PFSK-1 (cell line): ENCODE measurements around the gene LAMB3.

Source experiments
- FOXP2 ChIP-seq: optimal IDR thresholded peaks from 2 replicates; pipeline ENCODE3; 2011; ENCODE audit warnings: borderline replicate concordance, control low read depth, inconsistent platforms; ENCODE audit not compliant: insufficient read depth; ENCODE audit errors: extremely low read length, extremely low read depth
- POLR2AphosphoS5 ChIP-seq: IDR thresholded peaks from 2 replicates; pipeline ENCODE4 v1.6.1; 2012; ENCODE audit warnings: low read depth, mild to moderate bottlenecking, control low read depth, low read length, moderate library complexity
- REST ChIP-seq, 2 experiments: IDR thresholded peaks; 2 replicates each; pipeline versions ENCODE4 v1.6.1 to v1.8.0; 2011 to 2012; ENCODE audit warnings: low read depth in 2 of 2, low read length in 2 of 2, control low read depth in 1 of 2, inconsistent platforms in 1 of 2, mild to moderate bottlenecking in 1 of 2, moderate library complexity in 1 of 2; ENCODE audit not compliant: insufficient read depth in 1 of 2
- SIN3A ChIP-seq: IDR thresholded peaks from 2 replicates; pipeline ENCODE4 v1.6.1; 2012; ENCODE audit warnings: mild to moderate bottlenecking, low read length, moderate library complexity, borderline replicate concordance; ENCODE audit not compliant: insufficient read depth
- TAF1 ChIP-seq: IDR thresholded peaks from 2 replicates; pipeline ENCODE4 v1.6.1; 2012; ENCODE audit warnings: low read length, control low read depth, borderline replicate concordance; ENCODE audit not compliant: insufficient read depth

The LAMB3 gene

GRCh38 chr1:209655411-209656231 is 3.4 kb upstream of the LAMB3 start:
- TF ChIP-seq REST (IDR thresholded peaks at IDR 0.05; ENCODE audit: insufficient read depth in 1 of 2, low read depth in 2 of 2, low read length in 2 of 2) (no peak), POLR2AphosphoS5 (no peak)

GRCh38 chr1:209653915-209654351 is 1.7 kb upstream of the LAMB3 start:
- TF ChIP-seq POLR2AphosphoS5: no peak
- TF ChIP-seq REST (IDR thresholded peaks at IDR 0.05; ENCODE audit: insufficient read depth in 1 of 2, low read depth in 2 of 2, low read length in 2 of 2): no peak
- no peak for TF ChIP-seq FOXP2
- TF ChIP-seq TAF1: no peak
- TF ChIP-seq SIN3A: no peak

GRCh38 chr1:209652873-209653401 is 712 bp upstream of the LAMB3 start:
- TF ChIP-seq REST (IDR thresholded peaks at IDR 0.05; ENCODE audit: insufficient read depth in 1 of 2, low read depth in 2 of 2, low read length in 2 of 2) (peak in 1 of 2 experiments; percentile 84; a peak in 2 of 4 replicates), FOXP2 (no peak)

- TF ChIP-seq FOXP2: no peak
- TF ChIP-seq SIN3A: no peak
Observed at GRCh38 chr1:209651138-209651587, 1.1 kb downstream of the LAMB3 start.

- TF ChIP-seq REST (IDR thresholded peaks at IDR 0.05; ENCODE audit: insufficient read depth in 1 of 2, low read depth in 2 of 2, low read length in 2 of 2): no peak
- TF ChIP-seq POLR2AphosphoS5: no peak
- no peak for TF ChIP-seq SIN3A
- TF ChIP-seq FOXP2: no peak
Observed at GRCh38 chr1:209650454-209650853, 1.8 kb downstream of the LAMB3 start.
